Omental fat pad (tissue), 4 donors: Measurements from ENCODE around the gene SELENOF. TPM values are rescaled to one million over a fixed set of nuclear protein-coding genes. Genes with fewer than 3 reads are reported as not detected.
A peak's percentile ranks its signal among the peaks of the same experiment; 100 is the strongest.

Source experiments
- ATAC-seq: fragments of 150-250 bp; one replicate; pipeline ENCODE4 v1.9.1; 2016; ENCODE audit warnings: mild to moderate bottlenecking, moderate library complexity; ENCODE audit not compliant: low FRiP score
- DNase-seq: peaks from one replicate; pipeline ENCODE4 v3.0.0-alpha.2; 2019; ENCODE audit warnings: low spot score
- total RNA-seq, 4 donors: library from RNA; depleted of rRNA; stranded (reverse); fragments of >200 nt; gene quantifications; one replicate each; pipeline ENCODE4 v1.1.0, GENCODE V29; 2016
- TF ChIP-seq, protein P1 (sequence below), 3 donors: fragments of 450-650 bp; IDR thresholded peaks; one replicate each; pipeline ENCODE4 v1.5.1; 2016 to 2017; ENCODE audit warnings: antibody characterized with exemption in 3 of 3, mild to moderate bottlenecking in 3 of 3, moderate library complexity in 2 of 3

Gene SELENOF
- total RNA-seq, 4 donors from 2014 or later = 120 to 177 (median 138) TPM

DNA sequence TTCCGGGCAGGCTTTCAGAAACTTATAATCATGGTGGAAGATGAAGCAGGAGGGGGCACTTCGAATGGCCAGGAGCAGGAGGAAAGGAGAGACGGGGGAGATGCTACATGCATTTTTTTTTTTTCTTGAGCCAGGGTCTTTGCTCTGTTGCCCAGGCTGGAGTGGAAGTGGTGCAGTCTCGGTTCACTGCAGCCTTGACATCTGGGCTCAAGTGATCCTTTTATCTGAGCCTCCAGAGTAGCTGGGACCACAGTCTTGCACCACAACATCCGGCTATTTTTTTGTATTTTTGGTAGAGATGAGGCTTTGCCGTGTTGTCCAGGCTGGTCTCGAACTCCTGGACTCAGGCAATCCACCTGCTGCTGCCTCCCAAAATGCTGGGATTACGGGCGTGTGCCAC, 61.6 kb downstream of the SELENOF start:
- DNase-seq = no peak
- TF ChIP-seq, protein P1, sequence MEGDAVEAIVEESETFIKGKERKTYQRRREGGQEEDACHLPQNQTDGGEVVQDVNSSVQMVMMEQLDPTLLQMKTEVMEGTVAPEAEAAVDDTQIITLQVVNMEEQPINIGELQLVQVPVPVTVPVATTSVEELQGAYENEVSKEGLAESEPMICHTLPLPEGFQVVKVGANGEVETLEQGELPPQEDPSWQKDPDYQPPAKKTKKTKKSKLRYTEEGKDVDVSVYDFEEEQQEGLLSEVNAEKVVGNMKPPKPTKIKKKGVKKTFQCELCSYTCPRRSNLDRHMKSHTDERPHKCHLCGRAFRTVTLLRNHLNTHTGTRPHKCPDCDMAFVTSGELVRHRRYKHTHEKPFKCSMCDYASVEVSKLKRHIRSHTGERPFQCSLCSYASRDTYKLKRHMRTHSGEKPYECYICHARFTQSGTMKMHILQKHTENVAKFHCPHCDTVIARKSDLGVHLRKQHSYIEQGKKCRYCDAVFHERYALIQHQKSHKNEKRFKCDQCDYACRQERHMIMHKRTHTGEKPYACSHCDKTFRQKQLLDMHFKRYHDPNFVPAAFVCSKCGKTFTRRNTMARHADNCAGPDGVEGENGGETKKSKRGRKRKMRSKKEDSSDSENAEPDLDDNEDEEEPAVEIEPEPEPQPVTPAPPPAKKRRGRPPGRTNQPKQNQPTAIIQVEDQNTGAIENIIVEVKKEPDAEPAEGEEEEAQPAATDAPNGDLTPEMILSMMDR (IDR thresholded peaks at IDR 0.05) = no peak
- ATAC-seq = no peak

DNA sequence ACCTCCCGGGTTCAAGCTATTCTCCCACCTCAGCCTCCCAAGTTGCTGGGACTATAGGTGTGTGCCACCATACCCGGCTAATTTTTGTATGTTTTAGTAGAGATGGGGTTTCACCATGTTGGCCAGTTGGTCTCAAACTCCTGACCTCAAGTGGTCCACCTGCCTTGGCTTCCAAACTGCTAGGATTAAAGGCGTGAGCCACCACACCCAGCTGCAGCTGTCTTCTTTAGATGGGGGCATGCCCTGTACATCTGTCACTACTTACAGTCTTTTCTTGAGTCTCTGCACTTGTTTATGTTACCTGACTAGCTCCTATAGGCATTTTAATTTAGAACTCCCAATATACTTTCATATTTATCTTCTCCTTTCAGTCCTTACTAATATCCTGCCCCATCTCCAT, 64.2 kb downstream of the SELENOF start:
- ATAC-seq (no peak), DNase-seq (no peak)
- TF ChIP-seq, protein P1 (IDR thresholded peaks at IDR 0.05) = no peak

DNA sequence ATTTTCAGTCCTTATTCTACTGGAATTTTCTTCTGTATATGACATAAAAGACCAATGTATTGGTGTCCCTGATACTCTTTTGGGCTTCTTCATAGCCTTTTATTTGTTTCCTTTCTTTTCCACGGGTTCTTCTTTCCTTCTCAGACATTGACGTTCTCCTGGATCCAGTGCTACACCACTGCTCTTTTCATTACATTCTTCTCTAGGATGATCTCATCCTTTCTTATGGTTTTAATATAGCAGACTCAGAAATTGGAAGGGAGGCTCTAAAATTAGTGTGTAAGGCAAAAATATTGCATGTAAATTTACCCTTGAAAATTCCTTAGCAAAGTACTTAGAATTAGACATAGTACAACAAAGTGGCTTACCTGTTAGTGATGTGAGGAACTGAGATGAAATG, 65.3 kb downstream of the SELENOF start:
- no peak for DNase-seq
- ATAC-seq = no peak
- TF ChIP-seq, protein P1 (IDR thresholded peaks at IDR 0.05) = no peak

DNA sequence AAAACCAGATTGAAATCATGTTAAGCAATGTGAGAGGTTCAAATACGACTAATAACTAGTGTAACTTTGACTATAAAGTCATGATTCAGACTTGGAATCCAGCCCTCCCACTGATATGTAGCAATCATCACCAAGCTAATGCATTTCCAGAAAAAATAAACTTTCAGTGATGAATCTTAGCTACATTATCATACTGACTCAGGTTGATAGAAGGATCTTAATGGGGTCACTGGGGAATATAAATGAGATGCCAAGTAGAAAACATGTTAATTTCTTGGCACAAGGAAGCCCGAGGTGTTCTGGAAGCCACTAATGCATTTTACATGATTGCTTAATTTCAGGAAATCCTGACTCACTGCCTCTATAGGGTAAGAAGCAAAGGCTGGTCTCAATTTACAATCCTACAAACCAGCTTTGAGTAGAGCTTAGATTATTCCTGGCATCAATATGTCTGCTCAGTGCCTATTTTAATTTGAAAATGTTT, 67.7 kb downstream of the SELENOF start:
- TF ChIP-seq, protein P1 (IDR thresholded peaks at IDR 0.05) = no peak
- ATAC-seq (peak; percentile 94), DNase-seq (no peak)

DNA sequence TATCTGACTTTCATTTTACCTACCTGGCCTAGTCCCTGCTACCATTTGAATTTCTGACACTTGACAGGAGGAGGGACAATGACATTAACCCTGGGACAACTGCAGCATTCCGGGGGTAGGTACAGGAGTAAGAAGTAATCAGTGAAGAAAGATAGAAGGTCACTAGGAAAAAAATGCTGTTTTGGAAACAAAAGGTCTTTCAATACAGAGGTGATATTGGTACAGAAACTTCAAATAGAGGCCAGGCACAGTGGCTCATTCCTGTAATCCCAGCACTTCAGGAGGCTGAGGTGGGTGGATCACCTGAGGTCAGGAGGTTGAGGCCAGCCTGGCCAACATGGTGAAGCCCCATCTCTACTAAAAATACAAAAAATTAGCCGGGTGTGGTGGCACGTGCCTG, 68.4 kb downstream of the SELENOF start:
- DNase-seq = no peak
- TF ChIP-seq, protein P1 (IDR thresholded peaks at IDR 0.05) = no peak
- no peak for ATAC-seq

DNA sequence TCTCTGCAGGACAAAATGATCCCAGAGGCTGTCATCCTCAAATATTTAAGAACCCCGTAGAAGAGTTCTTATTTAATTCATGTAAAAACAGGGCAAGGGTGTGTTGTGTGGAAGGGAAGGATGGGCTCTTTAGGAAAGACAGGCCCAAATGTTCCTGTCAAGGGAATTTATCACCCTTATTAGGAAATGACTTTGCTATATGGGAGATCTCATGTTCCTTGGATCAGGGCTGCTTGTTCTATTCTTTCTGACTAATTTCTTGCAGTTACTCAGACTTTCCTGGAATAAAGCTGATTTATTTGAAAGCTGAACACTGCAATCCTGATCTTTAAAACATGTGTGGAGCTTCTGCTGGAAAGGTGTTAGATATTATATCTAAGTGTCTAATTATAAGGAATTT, 72.8 kb downstream of the SELENOF start:
- TF ChIP-seq, protein P1 (IDR thresholded peaks at IDR 0.05) = no peak
- no peak for DNase-seq
- peak; percentile 93 for ATAC-seq

DNA sequence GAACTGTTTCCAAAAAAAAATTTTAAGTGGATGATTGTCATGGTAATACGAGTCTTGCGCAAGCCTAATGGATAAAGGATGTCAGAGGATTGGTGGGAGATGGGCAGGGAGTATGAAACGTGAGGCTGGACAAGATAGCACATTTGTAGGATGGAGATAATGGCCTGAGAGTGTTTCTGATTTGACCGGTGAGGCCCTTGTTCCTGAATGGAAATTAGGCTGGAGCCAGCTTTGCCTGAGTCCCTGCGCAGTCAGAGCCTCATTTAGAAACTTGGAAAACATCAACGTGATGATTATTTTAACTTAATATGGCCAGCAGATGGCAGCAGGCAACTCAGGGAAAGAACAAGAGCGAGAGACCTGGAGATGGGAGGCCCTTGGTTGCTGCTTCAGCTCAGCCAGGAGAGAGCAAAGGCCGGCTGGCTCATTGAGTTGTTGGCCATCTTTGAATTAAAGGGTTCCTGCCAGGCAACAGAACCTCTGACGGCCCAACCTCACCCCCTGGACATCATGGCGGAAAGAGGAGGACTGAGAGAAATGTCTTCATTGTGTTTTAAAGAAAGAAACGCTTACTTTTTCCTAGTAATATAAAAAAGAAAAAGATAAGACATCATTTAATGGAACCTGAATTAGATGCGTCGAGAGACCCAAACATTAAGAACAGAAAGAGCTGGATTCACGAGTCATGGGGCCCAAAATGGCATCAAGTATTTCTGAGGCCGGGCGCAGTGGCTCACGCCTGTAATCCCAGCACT, 80.3 kb downstream of the SELENOF start:
- peak; percentile 33 for DNase-seq
- TF ChIP-seq, protein P1 (IDR thresholded peaks at IDR 0.05) = no peak
- peak; percentile 95 for ATAC-seq
